A172 (cell line): ENCODE measurements around the gene NCAM1. TPM values are rescaled to one million over a fixed set of nuclear protein-coding genes. Genes with fewer than 3 reads are reported as not detected.
"Not testable (repeated sequence)": the region's sequence is repeated elsewhere in the genome, so short reads cannot be mapped to it uniquely, and the experiment has no call there.

ENCODE experiments used
- DNase-seq: peaks from one replicate; pipeline ENCODE4 v3.0.0-alpha.2; 2015; ENCODE audit warnings: low spot score
- total RNA-seq: library from RNA; depleted of rRNA; stranded (reverse); fragments of >200 nt; shearing (Covaris generic); gene quantifications from 2 replicates; pipeline ENCODE4 v1.2.3, GENCODE V29; 2014

Gene NCAM1
- total RNA-seq, 1 experiment from 2014 or later = 9.2 TPM

DNA sequence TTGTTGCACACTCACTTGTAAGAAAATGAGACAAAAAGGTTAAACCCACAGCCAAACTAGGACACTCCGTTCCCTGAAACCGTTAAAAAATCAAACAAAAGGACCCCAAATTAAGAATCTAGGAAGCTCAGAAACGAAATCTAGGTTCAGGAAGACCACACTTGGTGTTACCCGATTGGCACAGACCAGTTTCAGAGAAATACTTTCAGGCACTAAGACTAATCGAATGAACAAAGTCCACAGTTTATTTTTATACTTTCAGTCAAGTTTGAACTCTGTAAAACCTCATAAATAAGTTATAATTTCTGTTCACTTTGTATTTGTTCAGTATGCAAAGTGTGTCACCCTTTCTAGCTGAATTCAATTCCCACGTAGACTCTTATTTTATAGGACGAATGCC, 314.4 kb downstream of the NCAM1 start:
- no peak for DNase-seq

DNA sequence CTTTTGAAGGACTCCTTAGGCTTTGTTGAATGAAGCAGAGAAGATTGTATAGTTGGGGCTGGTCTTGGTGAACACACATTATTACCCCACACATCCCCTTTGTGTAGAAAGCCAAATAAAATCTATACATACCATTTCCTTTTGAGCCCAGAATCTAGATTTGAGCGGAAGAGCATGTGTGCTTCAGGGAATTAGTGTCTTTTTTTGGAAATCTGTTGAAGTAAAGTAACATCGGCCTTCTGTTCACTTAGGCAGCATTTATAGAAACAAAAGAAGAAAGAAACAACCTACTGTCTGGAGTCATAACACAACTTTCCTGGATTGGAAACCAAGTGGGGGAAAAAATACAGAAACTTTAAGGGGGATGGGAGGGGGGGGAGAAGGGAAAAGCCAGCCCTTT, 315.2 kb downstream of the NCAM1 start:
- DNase-seq = no peak

DNA sequence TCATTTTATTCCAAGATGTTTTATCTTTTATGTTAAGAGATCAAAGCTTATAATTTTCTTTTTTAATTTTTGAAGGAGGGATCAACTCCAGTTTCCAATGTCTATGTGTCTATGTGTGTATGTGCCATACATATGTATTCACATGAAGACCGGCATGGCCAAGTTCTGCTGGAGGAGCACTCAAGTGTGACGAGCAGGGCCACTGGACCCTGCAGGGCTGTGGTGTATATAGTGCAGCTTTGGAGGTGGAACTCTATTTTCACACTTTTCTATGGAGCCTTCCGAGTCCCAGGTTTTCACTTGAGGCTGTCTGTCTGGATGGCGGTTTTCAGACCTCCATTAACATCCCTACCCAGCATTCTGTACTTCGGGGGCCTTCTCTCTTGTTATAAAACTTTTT, 316.7 kb downstream of the NCAM1 start:
- no peak for DNase-seq

DNA sequence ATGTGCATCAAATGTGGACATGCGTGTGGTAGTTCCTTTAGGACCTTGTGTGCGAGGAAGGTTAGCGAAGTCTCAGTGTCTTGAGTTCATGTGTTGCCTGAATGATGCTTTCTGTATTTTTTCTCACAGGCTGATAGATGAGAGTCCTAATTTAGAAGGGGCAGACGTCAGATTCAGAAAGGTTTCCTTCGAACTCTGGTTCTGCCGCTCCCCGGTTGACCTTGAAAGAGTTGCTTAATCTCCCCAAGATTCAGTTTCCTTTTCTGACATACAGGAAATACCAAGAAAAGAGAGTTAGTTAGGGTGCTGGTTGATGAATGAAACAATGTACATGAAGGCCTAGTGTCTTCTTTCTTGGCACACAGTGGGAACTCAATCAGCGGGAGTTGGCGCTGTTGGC, 317.3 kb downstream of the NCAM1 start:
- no peak for DNase-seq

DNA sequence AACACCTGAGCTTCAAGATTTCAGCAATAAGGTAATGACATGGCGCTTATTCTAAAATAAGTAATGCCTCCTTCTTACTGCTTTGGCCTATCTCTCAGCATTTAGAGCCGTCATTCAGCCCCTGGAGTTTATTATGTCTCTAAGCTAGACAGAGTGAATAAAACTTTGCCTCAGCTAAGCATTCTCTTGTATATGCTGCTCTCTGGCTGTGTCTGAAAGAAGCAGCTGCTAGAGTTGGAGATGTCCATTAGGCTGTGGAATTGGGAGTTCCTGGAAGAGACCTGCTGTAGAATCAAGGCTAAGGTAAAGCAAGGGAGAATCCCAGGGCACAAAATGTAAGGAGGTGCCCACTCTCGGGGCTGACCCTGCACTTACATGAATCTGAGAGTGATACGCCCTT, 317.7 kb downstream of the NCAM1 start:
- no peak for DNase-seq

DNA sequence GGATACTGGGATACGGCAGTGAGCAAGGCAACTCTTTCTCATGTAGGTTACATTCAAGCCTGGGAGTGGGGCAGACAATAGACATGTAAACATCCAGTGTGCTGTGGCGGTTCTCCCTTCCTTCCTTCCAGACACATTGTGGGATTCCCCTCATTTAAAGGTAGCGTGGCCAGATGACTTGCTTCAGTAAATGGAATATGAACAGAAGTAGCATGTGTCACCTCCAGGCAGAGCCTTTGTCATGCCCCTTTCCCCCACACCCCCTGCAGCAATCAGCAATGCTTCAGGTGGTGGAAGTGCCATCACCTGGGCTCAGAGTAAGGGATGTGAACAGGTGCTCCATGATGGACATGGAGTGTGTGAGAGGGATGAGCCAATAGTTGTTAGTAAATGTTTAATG, 318.4 kb downstream of the NCAM1 start:
- DNase-seq = no peak

DNA sequence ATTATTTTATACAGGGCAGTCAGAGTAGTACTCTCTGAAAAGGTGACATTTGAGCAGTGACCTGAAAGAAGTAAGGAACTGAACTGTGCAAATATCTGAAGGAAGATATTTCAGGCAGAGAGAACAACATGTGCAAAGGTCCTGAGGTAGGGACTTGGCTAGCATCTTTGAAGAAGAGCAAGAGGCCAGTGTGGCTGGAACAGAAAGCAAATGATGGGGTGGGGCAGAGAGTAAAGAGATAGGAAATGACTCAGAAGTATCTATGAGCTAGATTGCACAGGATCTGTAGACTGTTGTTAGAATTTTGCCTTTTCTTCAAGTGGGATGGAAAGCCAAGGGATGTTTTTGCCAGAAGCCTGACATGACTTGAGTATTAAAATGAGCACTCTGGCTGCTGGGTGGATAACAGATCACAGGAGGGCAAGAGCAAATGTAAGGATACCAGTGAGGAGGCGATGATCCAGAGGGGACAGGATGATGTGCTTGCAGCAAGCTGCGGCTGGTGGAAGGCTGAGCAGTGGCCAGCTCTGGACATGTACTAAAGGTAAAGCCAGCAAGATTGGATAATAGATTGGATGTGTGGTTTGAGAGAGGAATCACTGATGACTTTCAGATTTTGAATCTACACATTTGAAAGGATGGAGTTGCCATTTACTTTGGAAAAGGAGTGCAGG, 320.0 kb downstream of the NCAM1 start:
- DNase-seq = peak; percentile 2

DNA sequence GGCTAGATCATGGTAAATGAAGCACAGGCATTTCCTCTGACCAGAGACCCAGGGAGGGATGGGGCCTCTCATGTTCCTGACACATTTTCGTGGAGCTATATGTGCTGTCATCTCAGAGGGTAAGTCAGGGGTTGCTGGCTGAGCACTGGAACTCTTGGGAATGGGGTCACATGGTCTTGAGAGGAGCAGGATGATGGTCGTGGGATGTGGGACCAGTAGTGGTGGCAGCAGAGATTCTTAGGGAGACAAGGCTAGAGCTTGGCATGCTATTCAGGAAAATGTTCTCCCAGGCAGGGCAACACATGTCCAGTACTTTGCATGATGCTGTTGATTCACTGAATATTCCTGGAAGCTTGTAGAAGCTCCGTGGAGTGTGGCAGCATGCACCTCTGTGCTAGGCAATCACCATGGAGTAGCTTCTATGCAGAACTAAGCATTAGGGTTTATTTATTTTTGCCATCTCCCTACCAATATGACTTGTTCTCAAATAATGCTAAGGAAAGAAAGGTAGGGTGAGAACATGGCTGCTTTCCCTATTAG, 321.7 kb downstream of the NCAM1 start:
- no peak for DNase-seq

DNA sequence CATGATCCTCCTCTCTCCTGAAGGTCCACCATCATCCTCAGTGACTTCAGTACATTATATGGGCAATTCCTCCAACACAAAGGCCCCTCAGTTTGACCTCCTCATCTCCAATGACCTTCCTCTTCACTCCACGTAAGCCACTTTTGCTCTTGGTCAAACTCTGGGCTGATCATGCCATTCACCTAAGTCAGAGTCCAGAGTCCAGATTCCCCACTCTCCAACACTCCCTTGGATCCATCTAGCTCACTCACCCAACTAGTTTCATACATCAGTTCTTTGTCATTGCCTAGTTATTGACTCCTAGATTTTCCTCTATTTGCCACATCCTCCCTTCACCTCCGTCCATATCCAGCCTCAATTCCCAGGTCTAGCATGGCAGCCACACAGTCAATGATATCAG, 322.7 kb downstream of the NCAM1 start:
- no peak for DNase-seq

DNA sequence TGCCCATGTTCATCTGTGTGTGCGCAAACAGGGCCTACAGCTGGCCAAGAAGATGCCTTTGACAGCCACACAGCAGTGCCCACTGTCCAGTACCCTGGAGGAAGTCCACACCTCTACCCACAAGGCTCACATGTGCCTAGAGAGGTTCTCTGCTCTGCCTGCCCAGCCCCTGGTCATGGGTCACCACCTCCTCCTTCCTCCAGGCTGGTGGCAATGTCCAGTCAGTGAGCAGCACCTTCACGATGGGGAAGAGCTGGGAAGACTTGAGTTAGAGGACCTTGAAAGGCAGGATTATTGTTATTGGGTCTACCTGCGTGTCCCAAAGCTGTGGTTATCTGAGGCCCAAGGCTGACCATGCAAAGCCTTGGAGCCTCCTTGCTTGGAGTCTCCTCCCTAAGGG, 324.8 kb downstream of the NCAM1 start:
- DNase-seq = no peak

DNA sequence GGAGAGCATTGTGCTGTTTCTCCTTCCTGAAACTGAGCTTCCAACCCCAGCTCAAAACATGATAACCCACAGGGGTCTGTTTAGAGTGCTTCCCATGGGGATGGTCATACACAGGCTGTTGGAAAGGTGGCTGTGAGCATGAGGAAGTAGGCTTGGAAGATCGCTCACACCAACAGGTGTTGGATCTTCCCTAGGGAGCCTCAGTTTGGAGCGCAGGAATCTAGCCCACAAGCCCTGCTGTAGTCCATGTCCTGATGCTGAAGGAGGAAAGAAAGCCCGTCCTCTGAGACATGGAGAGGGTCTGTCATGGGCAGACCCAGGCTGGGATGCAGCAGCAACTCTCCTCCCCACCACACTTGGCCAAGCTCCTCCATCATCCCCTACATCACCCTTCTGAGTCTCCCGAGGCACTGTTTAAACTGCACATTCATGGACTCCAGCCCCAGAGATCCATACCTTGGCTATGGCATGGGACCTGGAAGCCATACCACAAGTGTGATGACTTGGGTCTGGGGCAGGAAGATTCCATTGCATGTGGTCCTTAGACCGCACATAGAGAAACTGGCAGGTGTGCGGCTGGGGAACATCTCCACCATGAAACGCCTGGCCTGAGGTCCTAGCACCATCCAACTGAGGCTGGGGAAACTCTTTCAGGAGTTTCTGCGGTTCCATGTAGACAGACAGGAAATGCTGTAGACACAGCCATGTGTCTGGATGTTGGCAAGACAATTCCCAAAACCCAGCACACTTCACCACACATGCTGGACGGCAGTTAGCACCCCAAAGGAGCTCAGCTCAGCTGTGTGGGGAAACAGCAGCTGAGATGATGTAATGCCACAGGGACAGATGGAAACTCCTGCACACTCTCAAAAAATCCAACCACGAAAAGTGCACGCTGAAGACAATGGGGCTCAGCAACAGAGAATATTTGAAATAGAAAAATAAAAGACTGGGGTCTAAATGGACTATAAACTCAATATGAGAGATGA, 325.6 kb downstream of the NCAM1 start:
- no peak for DNase-seq

DNA sequence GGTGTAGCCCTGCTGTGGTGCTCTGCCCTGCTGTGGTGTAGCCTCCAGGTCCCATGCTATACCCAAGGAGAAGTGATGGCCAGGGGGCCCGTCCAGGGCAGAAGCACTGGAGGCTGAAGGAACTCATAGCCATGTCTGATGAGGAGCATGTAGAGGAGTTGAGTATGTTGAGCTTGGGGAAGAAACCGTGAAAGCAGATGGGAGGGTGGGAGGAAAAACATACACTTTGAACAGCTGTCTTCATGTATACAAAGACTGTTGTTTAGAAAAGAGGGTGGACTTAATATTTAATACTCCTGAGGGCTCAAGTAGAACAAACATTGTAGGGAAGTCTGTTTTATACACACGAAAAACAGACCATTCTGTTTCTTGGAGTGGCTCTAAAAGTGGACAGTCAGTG, 326.6 kb downstream of the NCAM1 start:
- no peak for DNase-seq

DNA sequence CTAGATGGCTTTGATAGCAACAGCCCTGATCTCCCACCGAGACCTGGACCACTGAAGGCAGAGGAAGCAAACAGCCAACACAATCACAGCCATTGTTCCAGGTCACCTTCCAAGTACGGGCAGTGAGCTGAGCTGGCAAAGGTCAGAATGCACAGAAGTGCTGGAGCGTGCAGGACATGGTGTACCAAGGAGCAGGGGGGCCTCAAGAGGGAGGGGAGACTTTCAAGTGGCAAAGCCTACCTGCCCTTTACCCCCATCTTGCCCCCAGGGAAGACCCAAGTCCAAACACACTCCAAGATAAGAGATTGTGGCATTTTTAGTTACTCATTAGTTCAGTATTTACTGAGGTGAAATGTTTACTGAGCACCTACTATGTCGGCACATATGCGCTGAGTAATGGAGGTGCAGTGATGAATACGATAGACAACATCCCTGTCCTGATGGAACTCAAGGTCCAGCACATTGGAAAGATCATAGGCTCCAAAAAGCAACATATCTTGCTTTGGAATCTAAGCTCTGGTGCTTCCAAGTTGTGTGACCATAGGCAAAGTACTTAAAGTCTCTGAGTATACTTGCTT, 327.2 kb downstream of the NCAM1 start:
- no peak for DNase-seq

DNA sequence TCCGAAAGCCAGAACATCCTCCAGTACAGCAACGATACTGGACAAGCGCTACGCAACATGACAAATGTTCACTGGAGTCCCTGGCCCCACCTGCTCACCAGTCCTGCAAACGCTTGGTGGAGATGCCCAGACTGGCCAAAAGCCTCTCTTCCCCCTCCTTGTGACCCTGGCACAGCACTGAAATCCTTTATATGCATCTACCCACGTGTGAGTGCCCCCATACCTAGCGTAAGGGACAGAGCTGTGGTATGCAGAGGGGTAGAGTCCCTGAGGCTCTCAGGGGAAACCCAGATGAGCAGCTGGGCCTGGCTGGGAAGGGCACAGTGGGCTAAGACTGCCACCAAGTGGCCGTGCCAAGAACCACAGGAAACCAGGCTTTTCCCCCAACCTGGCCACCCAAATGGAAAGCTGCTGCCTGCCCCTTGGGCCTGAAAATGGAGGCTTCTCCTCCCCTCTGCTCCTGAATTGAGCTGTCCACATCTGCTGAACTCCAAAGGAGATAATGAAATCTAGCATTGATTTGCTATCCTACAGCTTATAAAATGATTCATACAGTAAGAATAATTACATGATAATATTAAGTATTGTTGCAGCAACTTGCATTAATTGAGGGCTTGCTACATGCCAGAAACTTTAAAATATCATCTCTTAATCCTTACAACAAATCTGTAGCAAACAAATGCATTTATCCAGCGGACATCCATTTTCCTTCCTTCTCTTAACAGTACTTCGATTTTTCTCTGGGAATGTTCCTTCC, 328.4 kb downstream of the NCAM1 start:
- DNase-seq = peak; percentile 44

DNA sequence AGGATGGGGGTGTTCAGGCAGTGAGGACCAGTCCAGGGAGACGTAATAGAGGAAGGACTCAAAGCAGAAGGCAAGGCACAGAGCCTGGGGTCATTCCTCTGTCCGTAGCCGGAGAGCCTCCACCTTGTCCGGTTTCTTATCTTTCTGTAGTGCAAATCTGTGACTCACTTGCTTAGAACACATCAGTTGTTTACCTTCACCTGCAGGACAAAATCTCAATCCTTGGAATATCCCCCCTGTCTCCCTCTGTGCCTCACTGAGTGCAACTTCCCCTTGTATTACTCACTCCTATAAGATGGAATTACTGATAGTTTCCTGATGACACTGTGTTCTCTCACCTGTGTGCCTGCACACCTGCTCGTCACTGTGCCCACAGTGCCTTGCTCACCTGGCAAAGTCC, 332.7 kb downstream of the NCAM1 start:
- DNase-seq = no peak

DNA sequence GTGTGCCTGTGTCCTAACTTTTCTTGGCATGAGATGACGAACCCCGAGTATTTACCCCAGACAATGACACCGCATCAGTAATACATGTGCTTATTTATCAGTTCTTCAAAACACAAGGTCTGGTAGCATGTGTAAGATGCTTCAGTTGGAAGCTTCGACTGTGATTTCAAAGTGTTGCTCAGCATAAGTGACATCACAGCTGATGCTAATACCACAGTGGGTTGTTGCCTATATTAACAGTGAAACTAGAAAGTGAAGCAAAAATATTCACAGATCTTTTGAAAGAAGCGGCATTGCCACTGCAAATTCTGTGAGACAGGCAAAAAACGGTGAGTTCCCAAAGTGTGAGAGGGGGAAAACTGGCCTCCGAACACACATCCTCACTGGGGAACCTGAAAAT, 334.8 kb downstream of the NCAM1 start:
- DNase-seq = no peak

DNA sequence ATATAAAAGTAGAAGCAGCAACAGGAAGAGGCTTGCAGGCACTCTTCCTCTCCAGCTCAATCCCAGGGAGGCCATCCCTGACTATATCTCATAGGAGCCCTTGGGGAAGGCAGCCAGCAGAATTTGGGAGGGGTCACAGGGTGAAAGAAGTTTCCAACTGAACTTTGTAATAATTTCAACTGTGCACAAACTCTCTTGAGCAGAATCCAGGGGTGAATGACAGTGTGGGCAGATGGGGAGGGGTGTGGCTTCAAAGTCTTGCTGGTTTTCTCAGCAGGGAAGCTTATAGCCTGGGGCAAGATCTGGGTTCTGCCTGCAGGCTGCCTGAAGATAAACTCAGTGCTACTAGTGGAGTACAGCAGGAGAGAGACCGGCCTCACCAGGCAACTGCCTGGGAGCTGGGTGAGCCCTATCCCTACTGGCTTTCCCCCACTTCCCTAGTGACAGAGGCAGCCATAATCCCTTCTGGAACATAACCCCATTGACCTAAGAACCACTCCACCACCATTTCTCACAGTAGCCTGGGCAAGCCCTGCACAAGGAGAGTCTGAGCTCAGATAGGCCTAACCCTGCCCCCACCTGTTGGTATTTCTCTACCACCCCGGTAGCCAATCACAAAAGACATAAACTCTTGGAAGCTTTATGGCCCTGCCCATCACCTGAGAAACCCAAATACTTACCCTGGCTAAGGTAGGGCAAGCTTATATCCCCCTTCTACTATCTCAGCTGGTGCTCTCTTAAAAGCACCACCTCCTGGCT, 335.4 kb downstream of the NCAM1 start:
- DNase-seq = no peak

DNA sequence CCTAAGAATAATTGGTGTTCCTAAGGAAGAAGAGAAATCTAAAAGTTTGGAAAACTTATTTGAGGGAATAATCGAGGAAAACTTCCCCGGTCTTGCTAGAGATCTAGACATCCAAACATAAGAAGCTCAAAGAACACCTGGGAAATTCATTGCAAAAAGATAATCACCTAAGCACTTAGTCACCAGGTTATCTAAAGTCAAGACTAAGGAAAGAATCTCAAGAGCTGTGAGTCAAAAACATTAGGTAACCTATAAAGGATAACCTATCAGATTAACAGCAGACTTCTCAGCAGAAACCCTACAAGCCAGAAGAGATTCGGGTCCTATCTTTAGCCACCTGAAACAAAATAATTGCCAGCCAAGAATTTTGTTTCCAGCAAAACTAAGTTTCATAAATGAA, 337.3 kb downstream of the NCAM1 start:
- DNase-seq = not testable (repeated sequence)

DNA sequence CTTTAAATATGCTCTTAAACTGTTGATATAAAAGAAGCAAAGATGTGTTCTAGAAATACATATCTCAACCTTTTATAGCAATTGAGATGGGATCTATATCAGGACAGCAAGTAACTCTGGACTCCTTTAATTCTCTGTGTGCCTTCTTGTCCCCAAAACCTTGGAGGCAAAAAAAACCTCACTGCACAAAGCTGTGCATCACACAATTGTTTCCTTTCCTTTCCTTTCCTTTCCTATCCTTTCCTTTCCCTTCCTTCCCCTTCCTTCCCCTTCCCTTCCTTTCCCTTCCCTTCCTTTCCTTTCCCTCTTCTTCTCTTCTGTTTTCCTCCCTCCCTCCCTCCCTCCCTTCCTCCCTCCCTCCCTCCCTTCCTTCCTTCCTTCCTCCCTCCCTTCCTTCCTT, 343.7 kb downstream of the NCAM1 start:
- DNase-seq = no peak

DNA sequence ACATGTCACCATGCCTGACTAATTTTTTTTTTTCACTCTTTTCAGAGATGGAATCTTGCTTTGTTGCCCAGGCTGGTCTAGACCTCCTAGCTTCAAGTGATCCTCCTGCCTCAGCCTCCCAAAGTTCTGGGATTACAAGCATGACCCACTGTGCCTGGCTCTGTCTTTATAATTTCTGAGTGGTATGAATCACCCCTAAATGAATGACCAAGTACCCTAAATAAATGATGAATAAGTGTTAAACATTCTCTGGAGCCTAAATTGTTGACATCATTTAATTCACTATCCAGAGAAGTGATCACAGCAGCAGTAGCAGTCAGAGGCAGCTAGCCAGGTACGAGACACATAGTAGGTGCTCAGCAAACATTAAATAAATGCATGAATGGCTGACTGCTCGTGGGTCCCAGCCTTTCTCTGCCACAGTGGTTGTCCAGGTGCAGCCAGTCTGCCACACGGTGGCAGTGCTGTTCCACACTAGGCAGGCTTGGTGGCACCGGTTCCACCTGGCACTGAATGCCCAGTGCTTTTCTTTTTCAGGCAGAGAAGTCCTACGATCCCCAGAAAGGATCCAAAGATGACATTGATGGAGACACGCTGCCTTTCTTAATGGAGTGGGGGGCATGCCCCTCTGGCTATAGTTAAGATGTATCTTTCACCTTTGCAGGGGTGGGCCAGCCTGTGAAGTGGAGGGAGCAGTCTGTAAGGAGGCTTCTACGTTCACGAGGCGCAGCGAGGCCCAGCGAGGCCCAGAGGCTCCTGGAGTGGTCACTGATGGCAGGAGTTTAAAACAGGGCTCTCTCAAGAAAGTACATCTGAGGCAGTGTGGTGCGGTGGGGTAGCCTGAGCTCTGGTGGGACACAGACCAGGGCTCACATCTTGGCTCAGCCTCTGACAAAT, 344.5 kb downstream of the NCAM1 start:
- peak; percentile 52 for DNase-seq
